Suprapubic skin (tissue), 4 donors: ENCODE results near the gene MS4A8. TPM values are rescaled to one million over a fixed set of nuclear protein-coding genes. Genes with fewer than 3 reads are reported as not detected.

ENCODE experiments used
- DNase-seq, 2 donors: peaks; one replicate each; pipeline ENCODE4 v3.0.0-alpha.2; 2019; ENCODE audit warnings: low spot score in 2 of 2
- H3K27ac ChIP-seq: fragments of 200-600 bp; sonication (generic); one replicate; pipeline ENCODE4 v1.5.1; 2019
- H3K27me3 ChIP-seq: fragments of 200-600 bp; sonication (generic); one replicate; pipeline ENCODE4 v1.5.1; 2019
- H3K36me3 ChIP-seq: fragments of 200-600 bp; sonication (generic); one replicate; pipeline ENCODE4 v1.5.1; 2019
- H3K4me1 ChIP-seq: fragments of 200-600 bp; sonication (generic); one replicate; pipeline ENCODE4 v1.5.1; 2019
- H3K4me3 ChIP-seq: fragments of 200-600 bp; sonication (generic); one replicate; pipeline ENCODE4 v1.5.1; 2019; ENCODE audit warnings: mild to moderate bottlenecking
- H3K9me3 ChIP-seq: fragments of 200-600 bp; sonication (generic); one replicate; pipeline ENCODE4 v1.5.1; 2019
- CTCF ChIP-seq, 2 donors: fragments of 200-600 bp in 1 of 2; fragments of 450-650 bp in 1 of 2; sonication (generic) in 1 of 2; IDR thresholded peaks; one replicate each; pipeline ENCODE4 v1.5.1; 2016 to 2019; ENCODE audit warnings: antibody characterized with exemption in 2 of 2, mild to moderate bottlenecking in 1 of 2, moderate library complexity in 1 of 2
- EP300 ChIP-seq: sonication (generic); formaldehyde crosslinking; IDR thresholded peaks from one replicate; pipeline ENCODE4 v1.6.1; 2017; ENCODE audit warnings: antibody characterized with exemption
- POLR2A ChIP-seq, 2 donors: fragments of 450-650 bp; IDR thresholded peaks; one replicate each; pipeline ENCODE4 v1.6.1; 2017; ENCODE audit warnings: antibody characterized with exemption in 2 of 2, mild to moderate bottlenecking in 2 of 2, moderate library complexity in 2 of 2
- POLR2AphosphoS5 ChIP-seq, 3 donors: sonication (generic); formaldehyde crosslinking; IDR thresholded peaks; one replicate each; pipeline ENCODE4 v1.6.1; 2017; ENCODE audit warnings: antibody characterized with exemption in 3 of 3
- WGBS: methylation state at CpG from one replicate; pipeline ENCODE4 v1.1.5; 2018; 5-methylcytosine and 5-hydroxymethylcytosine counted together
- total RNA-seq, 4 donors: library from RNA; depleted of rRNA; stranded (reverse); fragments of >200 nt; gene quantifications; one replicate each; pipeline ENCODE4 v1.1.0, GENCODE V29; 2016

MS4A8 gene
- total RNA-seq, 4 donors from 2014 or later = not detected

GRCh38 chr11:60762851-60763691 lies 63.7 kb downstream of the MS4A8 start:
- H3K9me3 ChIP-seq = no peaks in the 10 kb centered on the region
- H3K4me1 ChIP-seq = no peaks in the 10 kb centered on the region
- H3K4me3 ChIP-seq = no peak overlapping the region
- no peak for TF ChIP-seq POLR2AphosphoS5 (IDR thresholded peaks at IDR 0.05)
- no peak for TF ChIP-seq POLR2A (IDR thresholded peaks at IDR 0.05)
- TF ChIP-seq CTCF (IDR thresholded peaks at IDR 0.05) = no peak
- no peak for TF ChIP-seq EP300
- H3K27me3 ChIP-seq = peaks cover 29% of the 10 kb centered on the region
- DNase-seq = peak in 1 of 2 donors; percentile 16
- no peak overlapping the region for H3K27ac ChIP-seq
- WGBS = 78% methylated on average over 11 of the region's 11 CpGs
- no peaks in the 10 kb centered on the region for H3K36me3 ChIP-seq

GRCh38 chr11:60763692-60764369 lies 64.4 kb downstream of the MS4A8 start:
- Histone ChIP-seq H3K27ac (no peak overlapping the region), H3K27me3 (peaks cover 29% of the 10 kb centered on the region), H3K9me3 (no peaks in the 10 kb centered on the region), H3K4me3 (no peak overlapping the region), H3K36me3 (no peaks in the 10 kb centered on the region), H3K4me1 (no peaks in the 10 kb centered on the region)
- WGBS = 90% methylated on average over 11 of the region's 11 CpGs
- no peak for TF ChIP-seq POLR2A (IDR thresholded peaks at IDR 0.05)
- TF ChIP-seq CTCF (IDR thresholded peaks at IDR 0.05) = no peak
- no peak for TF ChIP-seq POLR2AphosphoS5 (IDR thresholded peaks at IDR 0.05)
- TF ChIP-seq EP300 = no peak
- peak in 1 of 2 donors; percentile 55 for DNase-seq

GRCh38 chr11:60764879-60765278 lies 65.5 kb downstream of the MS4A8 start:
- Histone ChIP-seq H3K36me3 (no peaks in the 10 kb centered on the region), H3K27me3 (peaks cover 29% of the 10 kb centered on the region), H3K4me3 (no peak overlapping the region), H3K4me1 (no peaks in the 10 kb centered on the region), H3K9me3 (no peaks in the 10 kb centered on the region), H3K27ac (no peak overlapping the region)
- DNase-seq = peak in 1 of 2 donors; percentile 2
- TF ChIP-seq EP300 (no peak), CTCF (IDR thresholded peaks at IDR 0.05) (no peak)
- 24% methylated on average over 1 of the region's 1 CpG for WGBS

GRCh38 chr11:60765355-60765754 lies 65.9 kb downstream of the MS4A8 start:
- 91% methylated on average over 5 of the region's 5 CpGs for WGBS
- TF ChIP-seq POLR2AphosphoS5 (IDR thresholded peaks at IDR 0.05) (no peak), POLR2A (IDR thresholded peaks at IDR 0.05) (no peak), EP300 (no peak), CTCF (IDR thresholded peaks at IDR 0.05) (no peak)
- DNase-seq = peak in 1 of 2 donors; percentile 16
- no peaks in the 10 kb centered on the region for H3K4me1 ChIP-seq
- H3K27ac ChIP-seq = no peak overlapping the region
- H3K36me3 ChIP-seq = no peaks in the 10 kb centered on the region
- H3K9me3 ChIP-seq = no peaks in the 10 kb centered on the region
- H3K27me3 ChIP-seq = peaks cover 29% of the 10 kb centered on the region
- no peak overlapping the region for H3K4me3 ChIP-seq

Other genes starting within 250 kb of the MS4A8 start
- under 1 TPM in 1 of 4 donors, not detected in 3; 0.81 TPM for gene MS4A1, start 243.8 kb upstream of the MS4A8 start, total RNA-seq
- gene MS4A12, start 206.8 kb upstream of the MS4A8 start, total RNA-seq = not detected
- gene MS4A13, start 184.2 kb upstream of the MS4A8 start, total RNA-seq = not detected
- not detected for gene MS4A18, start 25.1 kb downstream of the MS4A8 start, total RNA-seq
- gene MS4A15, start 57.3 kb downstream of the MS4A8 start, total RNA-seq = not detected
- gene MS4A10, start 85.7 kb downstream of the MS4A8 start, total RNA-seq = not detected
- gene CCDC86, start 142.5 kb downstream of the MS4A8 start, total RNA-seq = 10 to 100 TPM; 32.5 to 46.3 (median 40.3) TPM
- gene PTGDR2, start 156.3 kb downstream of the MS4A8 start, total RNA-seq = under 1 TPM in 3 of 4 donors, not detected in 1; 0.19 to 0.68 (median 0.34) TPM
- gene ZP1, start 167.9 kb downstream of the MS4A8 start, total RNA-seq = 1 to 10 TPM in 1 of 4 donors, under 1 TPM in 1, not detected in 2; 0.94 to 5.5 TPM
- 100 to 1,000 TPM; 101 to 153 (median 116) TPM for gene PRPF19, start 207.0 kb downstream of the MS4A8 start, total RNA-seq
- 100 to 1,000 TPM in 3 of 4 donors, 10 to 100 TPM in 1; 67.4 to 128 (median 110) TPM for gene TMEM109, start 214.5 kb downstream of the MS4A8 start, total RNA-seq
- 1 to 10 TPM; 7.5 to 9.6 (median 8.0) TPM for gene TMEM132A, start 224.8 kb downstream of the MS4A8 start, total RNA-seq